Measurements from ENCODE around the gene METTL14.

METTL14 gene

DNA sequence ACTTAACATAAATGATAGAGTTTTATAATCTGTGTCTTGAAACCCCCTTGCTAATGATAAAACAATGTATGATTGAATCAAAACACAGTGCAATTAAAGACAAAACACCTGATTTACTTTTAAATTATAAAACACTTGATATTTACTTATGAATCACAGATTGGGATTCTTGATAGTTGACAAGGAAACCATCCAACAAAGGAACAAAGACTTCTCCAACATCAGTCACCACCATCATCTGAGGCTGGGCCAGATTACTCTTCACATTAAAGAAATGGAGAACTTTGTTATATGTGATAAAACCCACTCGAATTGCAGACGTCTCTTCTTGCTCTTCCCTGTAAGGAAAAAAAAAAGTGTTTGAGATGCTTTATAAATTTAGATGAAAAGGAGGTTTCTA, 67.4 kb downstream of the METTL14 start:
- no peaks in the 10 kb centered on the region for H3K27me3 ChIP-seq (ENCODE audit: insufficient read depth, low read depth, severe bottlenecking)
- no peak overlapping the region for H3K4me3 ChIP-seq (ENCODE audit: low read depth, low read length)
- H3K36me3 ChIP-seq, result peaks cover 13% of the 10 kb centered on the region
- no peak for DNase-seq
- H3K27ac ChIP-seq, result no peak overlapping the region
- H3K9me3 ChIP-seq (ENCODE audit: severe bottlenecking), result no peaks in the 10 kb centered on the region
- TF ChIP-seq, protein P1, sequence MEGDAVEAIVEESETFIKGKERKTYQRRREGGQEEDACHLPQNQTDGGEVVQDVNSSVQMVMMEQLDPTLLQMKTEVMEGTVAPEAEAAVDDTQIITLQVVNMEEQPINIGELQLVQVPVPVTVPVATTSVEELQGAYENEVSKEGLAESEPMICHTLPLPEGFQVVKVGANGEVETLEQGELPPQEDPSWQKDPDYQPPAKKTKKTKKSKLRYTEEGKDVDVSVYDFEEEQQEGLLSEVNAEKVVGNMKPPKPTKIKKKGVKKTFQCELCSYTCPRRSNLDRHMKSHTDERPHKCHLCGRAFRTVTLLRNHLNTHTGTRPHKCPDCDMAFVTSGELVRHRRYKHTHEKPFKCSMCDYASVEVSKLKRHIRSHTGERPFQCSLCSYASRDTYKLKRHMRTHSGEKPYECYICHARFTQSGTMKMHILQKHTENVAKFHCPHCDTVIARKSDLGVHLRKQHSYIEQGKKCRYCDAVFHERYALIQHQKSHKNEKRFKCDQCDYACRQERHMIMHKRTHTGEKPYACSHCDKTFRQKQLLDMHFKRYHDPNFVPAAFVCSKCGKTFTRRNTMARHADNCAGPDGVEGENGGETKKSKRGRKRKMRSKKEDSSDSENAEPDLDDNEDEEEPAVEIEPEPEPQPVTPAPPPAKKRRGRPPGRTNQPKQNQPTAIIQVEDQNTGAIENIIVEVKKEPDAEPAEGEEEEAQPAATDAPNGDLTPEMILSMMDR (IDR thresholded peaks at IDR 0.05; ENCODE audit: low read depth, low read length), result no peak

DNA sequence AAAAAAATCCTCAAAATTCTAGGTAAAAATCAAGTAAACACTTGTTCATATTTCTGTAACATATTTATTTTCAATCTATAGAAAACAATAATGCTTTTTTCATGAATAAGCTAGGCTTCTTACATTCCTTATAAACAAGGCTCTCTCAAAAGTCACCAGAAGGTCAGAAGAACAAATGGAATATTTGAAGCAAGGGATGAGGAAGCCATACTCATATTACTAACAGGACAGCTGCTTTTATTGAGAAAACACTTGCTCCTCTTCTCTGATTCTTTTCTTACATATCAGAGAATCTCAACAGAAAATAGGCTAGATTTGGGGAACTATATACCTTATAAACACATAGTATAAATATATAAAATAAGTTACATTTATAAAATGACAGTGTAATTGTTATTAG, 67.9 kb downstream of the METTL14 start:
- no peak for DNase-seq
- H3K36me3 ChIP-seq, result peaks cover 13% of the 10 kb centered on the region
- H3K9me3 ChIP-seq (ENCODE audit: severe bottlenecking), result no peaks in the 10 kb centered on the region
- TF ChIP-seq, protein P1 (IDR thresholded peaks at IDR 0.05; ENCODE audit: low read depth, low read length), result no peak
- H3K27ac ChIP-seq, result no peak overlapping the region
- H3K4me3 ChIP-seq (ENCODE audit: low read depth, low read length), result no peak overlapping the region
- H3K27me3 ChIP-seq (ENCODE audit: insufficient read depth, low read depth, severe bottlenecking), result no peaks in the 10 kb centered on the region

DNA sequence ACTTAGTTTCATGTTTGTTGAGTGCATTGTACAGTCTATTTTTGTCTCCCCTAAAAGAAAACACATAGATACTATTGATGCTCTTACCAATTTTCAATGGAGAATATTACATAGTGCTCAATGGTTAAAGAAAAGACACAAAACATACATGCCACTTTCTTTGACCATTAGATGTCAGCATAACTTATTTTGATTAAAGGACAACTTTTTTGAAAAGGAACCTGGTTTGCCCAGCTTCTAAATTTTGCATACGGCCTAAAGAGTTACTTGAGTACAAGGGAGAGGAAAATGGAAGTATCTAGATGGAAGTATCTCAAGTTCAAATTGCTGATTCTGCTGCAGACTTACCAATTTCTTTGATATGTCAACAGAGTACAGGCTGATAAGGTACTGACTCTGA, 68.5 kb downstream of the METTL14 start:
- H3K27me3 ChIP-seq (ENCODE audit: insufficient read depth, low read depth, severe bottlenecking), result no peaks in the 10 kb centered on the region
- no peak for DNase-seq
- H3K9me3 ChIP-seq (ENCODE audit: severe bottlenecking), result no peaks in the 10 kb centered on the region
- H3K27ac ChIP-seq, result no peak overlapping the region
- H3K36me3 ChIP-seq, result peaks cover 13% of the 10 kb centered on the region
- H3K4me3 ChIP-seq (ENCODE audit: low read depth, low read length), result no peak overlapping the region
- TF ChIP-seq, protein P1 (IDR thresholded peaks at IDR 0.05; ENCODE audit: low read depth, low read length), result no peak

DNA sequence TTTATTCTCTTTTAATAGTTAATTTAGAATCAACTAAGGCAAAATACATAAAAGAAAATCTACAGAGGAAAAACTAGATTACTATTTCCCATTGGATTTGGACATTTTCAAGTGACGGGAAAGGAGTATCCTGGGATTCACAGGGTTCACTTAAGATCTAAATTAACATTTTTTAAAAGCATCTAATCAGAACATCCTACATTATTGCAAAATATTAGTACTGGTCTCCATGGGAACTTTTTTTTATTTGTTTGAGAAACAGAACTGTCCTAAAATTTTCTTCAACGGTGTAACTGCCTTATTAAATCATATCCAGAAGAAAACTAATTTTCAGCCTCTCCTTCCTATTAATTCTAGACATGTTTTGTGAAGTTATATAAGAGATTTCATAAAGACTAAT, 69.7 kb downstream of the METTL14 start:
- DNase-seq, result no peak
- TF ChIP-seq, protein P1 (IDR thresholded peaks at IDR 0.05; ENCODE audit: low read depth, low read length), result no peak
- peaks cover 13% of the 10 kb centered on the region for H3K36me3 ChIP-seq
- no peaks in the 10 kb centered on the region for H3K27me3 ChIP-seq (ENCODE audit: insufficient read depth, low read depth, severe bottlenecking)
- no peak overlapping the region for H3K4me3 ChIP-seq (ENCODE audit: low read depth, low read length)
- no peak overlapping the region for H3K27ac ChIP-seq
- H3K9me3 ChIP-seq (ENCODE audit: severe bottlenecking), result no peaks in the 10 kb centered on the region

DNA sequence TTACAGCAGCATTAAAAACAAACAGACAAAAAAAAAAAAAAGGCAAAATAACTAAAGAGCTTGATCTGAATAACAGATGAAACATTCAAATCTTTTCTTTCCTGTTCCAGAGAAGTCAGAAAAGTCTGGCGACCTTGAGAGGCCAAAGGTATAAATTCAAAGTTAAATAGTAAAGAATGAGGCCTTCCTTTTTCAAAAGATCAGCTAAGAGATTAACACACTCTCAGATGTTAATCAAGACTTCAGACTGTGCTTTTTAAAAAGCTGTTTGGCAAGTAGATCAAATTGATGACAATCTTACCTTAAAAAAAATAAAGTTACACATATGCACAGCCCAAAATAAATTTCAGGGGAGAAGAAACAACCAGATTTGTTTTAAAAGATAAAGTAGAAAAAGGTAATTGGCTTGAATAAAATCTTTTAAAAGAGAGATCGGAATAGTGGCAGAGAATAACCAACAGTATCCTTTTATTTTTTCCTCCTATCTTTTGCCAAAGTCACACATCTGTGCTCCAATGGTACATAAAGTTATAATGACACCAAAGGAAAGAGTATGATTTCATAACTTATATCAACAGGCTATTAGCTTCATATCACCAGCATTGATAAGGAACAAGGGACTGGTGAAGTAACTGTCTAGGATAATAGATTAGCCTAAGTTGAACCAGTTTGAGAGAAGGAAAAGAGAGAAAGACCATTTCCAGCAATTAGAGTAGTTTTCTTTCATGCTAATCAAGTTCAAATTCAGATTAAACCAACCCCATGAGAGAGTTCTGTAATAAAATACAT, 70.4 kb downstream of the METTL14 start:
- DNase-seq, result no peak

More for the DNA sequence above, 70.4 kb downstream of the METTL14 start:
- TF ChIP-seq, protein P1 (IDR thresholded peaks at IDR 0.05; ENCODE audit: low read depth, low read length), result no peak
- no peaks in the 10 kb centered on the region for H3K27me3 ChIP-seq (ENCODE audit: insufficient read depth, low read depth, severe bottlenecking)
- H3K27ac ChIP-seq, result no peak overlapping the region
- peaks cover 9% of the 10 kb centered on the region for H3K36me3 ChIP-seq
- H3K4me3 ChIP-seq (ENCODE audit: low read depth, low read length), result no peak overlapping the region
- no peaks in the 10 kb centered on the region for H3K9me3 ChIP-seq (ENCODE audit: severe bottlenecking)

All from WERI-Rb-1 (cell line).